C4-2B (cell line): ENCODE data around the gene INKA1.

ENCODE experiments used
- ZFX ChIP-seq: fragments of 450-650 bp; IDR thresholded peaks from 2 replicates; pipeline ENCODE4 v1.6.1; 2017
- TF ChIP-seq, protein P1 (sequence below): fragments of 450-650 bp; conservative IDR thresholded peaks from 2 replicates; pipeline ENCODE4 v1.5.1; 2017; ENCODE audit warnings: mild to moderate bottlenecking

DNA sequence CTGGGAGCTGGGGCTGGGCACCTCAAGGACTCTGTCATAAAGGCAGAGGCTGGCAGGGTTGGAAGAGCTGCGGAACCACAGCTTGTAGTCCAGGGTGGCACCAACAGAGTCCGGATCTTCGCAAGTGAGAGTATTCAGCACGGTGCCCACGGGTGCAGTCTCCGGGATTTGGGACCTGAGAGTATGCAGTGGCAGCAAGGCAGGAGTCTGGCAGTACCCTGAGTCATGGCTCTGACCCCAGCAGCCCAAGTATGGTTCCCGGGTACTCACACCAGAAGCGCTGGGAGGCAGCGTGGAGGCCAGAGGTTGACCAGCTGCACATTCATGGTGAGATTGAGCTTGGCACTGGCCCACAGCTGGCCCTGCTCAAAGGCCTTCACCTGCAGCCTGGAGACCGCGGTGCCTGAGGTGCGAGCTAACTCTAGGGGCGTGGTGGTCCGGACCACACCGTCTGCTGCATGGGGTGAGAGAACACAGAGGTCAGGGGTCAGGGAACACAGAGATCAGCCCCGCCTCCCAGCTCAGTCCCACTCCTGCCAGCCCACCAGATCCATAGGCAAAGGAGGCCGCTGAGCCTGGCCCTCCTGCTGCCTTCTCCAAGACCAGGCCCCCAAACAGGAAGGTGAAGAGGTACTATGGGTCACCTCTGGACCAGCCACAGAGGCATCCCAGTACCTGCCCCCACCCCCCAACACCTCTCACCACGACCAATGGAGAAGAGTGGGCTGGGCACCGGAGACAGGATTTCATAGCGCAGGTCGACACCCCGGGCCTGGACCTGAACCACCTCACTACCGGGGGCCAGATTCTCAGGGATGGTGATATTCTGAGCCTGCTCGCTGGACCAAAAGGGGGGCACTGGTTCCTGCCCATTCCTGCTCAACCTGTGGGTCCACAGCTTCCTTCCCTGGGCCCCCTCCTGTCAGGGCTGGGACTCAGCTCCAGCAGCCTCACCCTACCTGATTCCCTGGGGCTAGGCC, 7.8 kb upstream of the INKA1 start:
- TF ChIP-seq, protein P1, sequence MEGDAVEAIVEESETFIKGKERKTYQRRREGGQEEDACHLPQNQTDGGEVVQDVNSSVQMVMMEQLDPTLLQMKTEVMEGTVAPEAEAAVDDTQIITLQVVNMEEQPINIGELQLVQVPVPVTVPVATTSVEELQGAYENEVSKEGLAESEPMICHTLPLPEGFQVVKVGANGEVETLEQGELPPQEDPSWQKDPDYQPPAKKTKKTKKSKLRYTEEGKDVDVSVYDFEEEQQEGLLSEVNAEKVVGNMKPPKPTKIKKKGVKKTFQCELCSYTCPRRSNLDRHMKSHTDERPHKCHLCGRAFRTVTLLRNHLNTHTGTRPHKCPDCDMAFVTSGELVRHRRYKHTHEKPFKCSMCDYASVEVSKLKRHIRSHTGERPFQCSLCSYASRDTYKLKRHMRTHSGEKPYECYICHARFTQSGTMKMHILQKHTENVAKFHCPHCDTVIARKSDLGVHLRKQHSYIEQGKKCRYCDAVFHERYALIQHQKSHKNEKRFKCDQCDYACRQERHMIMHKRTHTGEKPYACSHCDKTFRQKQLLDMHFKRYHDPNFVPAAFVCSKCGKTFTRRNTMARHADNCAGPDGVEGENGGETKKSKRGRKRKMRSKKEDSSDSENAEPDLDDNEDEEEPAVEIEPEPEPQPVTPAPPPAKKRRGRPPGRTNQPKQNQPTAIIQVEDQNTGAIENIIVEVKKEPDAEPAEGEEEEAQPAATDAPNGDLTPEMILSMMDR, result no peak
- no peak for TF ChIP-seq ZFX
